GM18505 (cell line): ENCODE results near the gene HCAR3.
"Not testable (repeated sequence)": the region's sequence is repeated elsewhere in the genome, so short reads cannot be mapped to it uniquely, and the experiment has no call there.

Experiments
- ATAC-seq: cut with Tn5 transposase; IDR thresholded peaks from one replicate; pipeline ENCODE4 v1.9.1; 2021; ENCODE audit not compliant: unreplicated experiment
- POLR2A ChIP-seq: IDR thresholded peaks from 4 replicates; pipeline ENCODE4 v1.6.1; 2011; ENCODE audit warnings: borderline replicate concordance; ENCODE audit not compliant: insufficient read depth, insufficient read length; ENCODE audit errors: extremely low read depth

The HCAR3 gene

DNA sequence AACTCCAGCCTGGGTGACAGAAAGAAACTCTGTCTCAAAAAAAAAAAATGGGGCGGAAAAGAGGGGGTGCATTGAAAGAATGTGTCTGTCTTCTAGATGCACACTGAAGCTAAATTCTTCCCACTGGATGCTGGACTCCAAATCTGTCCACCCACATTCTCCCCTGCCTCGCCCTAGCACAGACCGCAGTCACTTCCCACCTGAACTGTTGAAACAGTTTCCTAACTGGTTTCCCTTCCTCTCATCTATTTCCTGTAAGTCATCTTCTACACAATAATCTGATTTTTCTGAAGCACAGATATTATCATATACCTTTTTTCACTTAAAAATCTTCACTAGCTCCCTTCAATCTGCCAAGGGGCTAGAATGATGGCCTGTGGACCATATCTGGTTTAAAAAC lies 15.6 kb upstream of the HCAR3 start:
- no peak for TF ChIP-seq POLR2A
- no peak for ATAC-seq

DNA sequence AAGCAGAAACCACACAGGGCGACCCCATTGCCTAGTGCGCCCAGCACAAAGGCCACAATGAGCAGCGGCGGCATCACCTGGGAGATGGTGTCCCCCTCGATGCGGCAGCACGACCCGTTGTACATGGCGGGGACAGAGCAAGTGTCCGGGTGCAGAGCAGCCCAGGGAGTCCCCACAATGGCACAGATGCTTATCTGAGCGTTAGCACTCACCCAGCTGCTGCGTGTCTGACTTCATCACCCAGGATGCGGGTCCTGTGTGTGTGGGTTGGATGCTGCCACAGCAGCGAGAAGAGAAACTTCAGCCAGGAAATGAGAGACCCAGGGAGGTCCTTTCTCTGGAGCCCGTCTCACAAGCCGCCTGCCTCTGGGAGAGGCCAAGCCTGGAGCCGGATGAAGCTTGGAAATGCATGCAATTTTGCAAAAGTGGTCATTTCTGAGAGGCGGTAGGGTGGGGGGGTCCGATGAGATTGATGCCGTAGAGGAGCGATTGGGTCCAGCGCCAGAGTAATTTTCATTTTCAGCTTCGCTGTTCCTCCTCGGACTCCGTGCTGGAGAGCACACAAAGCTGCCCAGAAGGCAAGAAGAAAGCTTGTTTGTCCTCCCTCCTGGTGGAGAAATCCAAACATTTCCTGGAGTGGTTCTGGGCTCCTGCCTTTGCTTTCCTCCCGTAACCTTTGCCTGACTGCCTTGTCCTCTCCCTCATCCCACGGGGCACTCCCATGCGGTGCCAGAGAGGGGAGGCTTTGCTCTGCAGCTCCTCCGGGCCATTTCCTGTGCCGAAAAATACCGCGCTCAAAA lies 13.8 kb upstream of the HCAR3 start, which contains the start of gene HCAR1:
Gene HCAR1 (minus strand): TSS at position 630 of the 800 bp plus-strand sequence. CDS start 505 bp downstream, at position 125.
- ATAC-seq: no peak
- TF ChIP-seq POLR2A: no peak

DNA sequence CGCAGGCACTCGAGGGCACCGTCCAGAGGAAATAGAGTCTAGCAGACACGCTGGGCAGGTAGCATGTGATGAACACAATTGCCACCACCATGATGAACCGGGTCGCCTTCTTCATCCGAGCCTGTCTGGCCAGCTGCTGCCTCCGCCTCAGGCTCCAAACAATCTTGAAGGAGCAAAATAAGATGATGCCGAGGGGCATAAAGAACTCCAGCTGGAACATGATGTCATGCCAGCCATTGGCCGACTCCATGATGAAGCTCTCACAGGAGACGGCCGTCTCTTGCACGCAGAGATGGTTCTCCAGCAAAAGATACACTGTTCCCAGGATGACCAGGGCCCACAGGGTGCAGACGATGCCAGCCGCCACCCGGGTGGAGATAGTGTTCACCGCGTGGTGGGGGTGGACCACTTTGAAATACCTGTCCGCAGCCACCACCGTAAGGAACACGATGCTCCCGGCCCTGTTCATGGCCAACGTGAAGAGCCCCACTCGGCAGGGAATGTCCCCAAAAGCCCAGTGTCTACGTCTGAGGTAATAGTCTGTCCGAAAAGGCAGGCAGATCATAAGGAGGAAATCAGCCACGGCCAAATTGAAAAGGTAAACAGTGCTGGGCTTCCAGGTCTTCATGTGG lies 13.1 kb upstream of the HCAR3 start:
- no peak for TF ChIP-seq POLR2A
- ATAC-seq: no peak

DNA sequence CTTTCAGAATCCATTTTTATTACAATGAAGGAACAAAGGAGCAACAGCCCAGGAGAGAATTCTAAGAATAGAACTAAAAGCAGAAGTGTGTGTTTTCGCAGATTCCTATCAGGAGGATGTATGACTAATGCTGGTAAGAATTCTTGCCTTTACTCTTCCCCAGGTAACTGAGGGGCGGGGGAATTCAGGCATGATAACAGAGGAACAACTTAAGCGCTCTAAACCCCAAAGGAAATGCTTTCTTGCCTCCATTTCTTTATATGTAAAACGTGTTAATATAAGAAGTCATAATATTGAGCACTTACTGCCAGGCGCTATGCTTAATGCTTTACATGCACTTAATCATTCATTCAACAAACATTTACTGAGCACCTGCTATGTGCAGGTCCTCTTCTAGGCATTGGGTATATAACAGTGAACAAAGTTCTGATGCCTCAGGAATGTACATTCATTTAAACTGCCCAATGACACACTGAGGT lies 9.5 kb upstream of the HCAR3 start:
- no peak for ATAC-seq
- TF ChIP-seq POLR2A: no peak

DNA sequence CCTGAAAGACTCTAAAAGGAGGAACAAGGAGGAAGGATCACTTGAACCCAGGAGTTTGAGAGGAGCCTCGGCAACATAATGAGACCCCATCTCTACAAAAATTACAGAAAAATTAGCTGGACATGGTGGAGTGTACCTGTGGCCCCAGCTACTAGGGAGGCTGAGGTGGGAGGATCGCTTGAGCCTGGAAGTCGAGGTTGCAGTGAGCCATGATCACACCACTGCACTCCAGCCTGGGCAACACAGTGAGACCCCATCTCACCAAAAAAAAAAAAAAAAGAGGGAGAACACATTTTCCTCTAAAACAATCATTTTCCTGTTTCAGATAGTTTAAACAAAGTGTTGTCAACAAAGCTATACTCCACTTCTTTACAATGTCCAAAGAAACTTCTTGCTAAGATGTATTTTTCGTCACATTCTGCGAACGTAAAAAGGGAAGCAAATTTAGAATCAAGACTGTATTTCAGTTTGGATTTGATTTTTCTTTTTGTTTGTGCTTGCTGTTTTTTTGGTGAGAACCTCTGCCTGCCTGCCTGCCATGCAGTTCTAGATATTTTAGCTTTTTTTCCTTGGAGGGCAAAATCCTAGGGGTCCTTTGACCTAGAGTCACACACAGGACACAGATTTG lies 9.0 kb upstream of the HCAR3 start:
- ATAC-seq: no peak
- no peak for TF ChIP-seq POLR2A

DNA sequence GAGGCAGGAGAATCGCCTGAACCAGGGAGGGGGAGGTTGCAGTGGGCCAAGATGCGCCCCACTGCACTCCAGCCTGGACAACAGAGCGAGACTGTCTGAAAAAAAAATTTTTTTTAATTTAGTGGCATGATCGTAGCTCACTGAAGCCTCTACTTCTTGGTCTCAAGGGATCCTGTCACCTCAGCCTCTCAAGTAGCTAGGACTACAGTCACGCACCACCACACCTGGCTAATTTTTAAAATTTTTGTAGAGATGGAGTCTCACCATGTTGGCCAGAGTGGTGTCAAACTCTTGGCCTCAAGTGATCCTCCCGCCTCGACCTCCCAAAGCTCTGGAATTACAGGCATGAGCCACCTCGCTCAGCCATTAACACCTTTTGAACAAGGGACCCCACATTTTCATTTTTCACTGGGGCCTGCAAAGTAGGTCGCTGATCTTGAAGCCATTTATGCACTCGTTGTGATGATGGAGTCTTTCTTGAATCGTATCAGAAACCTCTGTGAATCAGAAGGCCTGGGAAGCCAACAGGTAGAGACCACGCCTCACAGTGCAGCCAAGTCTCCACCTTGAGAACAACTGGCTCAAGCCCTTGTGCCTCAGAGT lies 8.1 kb upstream of the HCAR3 start:
- no peak for ATAC-seq
- no peak for TF ChIP-seq POLR2A

DNA sequence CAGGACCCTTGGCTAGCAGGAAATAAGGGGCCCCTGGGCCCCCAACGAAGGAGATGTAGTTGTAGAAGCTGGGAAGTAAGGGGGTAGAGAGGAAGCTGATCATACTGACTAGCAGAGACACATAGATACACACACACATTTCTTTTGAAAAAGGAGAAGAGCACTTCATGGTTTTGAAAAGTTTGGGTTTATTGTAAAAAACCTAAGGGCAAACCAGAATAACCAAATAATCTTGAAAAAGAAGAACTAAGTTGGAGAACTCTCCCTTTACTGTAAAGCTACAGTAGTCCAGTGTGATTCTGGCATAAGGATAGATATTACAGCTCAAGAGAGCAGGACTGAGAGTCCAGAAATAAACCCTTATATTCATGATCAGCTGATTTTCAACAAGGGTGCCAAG lies 5.8 kb upstream of the HCAR3 start:
- no peak for ATAC-seq
- no peak for TF ChIP-seq POLR2A

DNA sequence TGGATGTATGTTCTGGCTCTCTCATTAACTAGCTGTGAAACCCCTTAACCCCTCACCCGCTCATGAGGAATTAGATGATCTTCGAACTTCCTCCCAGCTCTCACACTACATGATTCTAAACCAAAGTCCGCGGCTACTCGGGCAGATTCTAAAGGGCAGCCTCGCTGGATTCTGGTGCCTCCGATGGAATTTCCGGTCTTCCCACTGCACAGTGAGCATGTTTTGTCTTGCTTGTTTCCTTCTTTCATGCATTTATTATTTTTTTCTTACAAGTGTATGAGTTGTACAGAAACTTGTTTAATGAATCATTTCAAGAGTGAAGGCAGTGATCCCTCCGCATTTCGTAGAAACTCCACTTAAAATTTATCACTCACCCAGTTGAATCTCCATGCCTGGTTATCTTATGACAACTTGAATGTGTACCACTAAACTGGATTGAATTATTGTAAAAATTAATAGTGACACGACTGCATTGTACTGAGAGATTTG lies 4.5 kb upstream of the HCAR3 start:
- ATAC-seq: no peak
- TF ChIP-seq POLR2A: no peak

DNA sequence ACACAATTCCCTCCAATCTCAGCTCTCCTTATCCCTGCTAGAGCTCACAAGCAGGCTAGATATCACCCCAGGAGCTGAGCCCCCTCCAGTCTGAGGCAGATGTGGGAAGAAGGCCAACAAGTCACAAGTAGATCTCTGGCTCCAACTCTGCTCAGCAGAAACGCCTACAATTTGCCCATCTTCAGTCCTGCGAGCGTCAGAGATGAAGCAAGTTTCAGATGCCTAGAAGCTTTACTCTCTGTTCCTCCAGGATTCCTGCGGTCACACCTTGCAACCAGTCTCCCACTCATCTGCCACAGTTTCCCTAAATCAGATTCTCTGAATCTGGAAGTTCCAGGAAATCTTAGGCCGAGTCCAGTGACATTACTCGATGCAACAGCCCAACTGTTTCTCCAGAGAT lies 1.4 kb downstream of the HCAR3 start:
- not testable (repeated sequence) for ATAC-seq

DNA sequence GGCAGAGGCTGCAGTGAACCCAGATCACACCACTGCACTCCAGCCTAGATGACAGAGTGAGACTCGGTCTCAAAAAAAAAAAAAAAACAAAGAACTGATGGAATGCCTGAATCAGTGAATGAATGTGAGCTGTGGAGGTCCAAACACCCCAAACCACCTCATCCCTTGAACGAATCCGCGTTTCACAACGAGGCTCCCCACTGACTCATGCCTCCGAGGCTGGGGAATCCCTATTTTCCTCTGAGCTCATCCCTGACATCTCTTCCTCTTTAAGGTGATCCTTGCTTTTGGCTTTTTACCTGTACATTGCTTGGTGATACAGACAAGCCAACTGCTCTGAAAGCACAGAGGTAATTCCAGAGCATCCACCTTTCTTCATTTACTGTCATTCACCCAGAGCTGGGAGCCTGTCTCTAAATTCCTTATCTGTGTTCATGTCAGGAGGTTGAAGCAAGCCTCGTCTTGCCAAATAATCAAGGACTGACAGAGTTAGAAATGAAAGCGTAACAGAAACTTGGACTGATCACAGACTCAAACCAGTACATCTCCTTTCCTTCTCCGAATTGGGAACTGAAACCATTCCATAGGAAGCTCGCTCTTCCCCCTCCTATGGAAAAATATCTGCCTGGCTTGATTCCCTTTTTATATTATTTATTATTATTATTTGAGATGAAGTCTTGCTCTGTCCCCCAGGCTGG lies 3.0 kb downstream of the HCAR3 start:
- not testable (repeated sequence) for ATAC-seq

DNA sequence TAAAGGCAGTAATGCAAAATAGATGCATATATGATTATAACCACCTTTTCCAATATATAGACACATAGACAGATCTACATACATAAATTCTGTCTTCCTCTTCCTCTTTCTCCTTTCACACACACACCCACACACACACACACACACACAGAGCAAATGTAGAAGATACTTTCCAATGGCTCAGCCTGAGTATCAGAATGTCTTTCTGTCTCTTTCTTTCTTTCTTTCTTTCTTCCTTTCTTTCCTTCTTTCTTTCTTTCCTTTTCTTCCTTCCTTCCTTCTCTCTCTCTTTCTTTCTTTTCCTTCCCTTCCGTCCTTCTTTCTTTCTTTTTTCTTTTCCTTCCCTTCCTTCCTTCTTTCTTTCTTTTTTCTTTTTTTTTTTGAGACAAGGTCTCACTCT lies 5.3 kb downstream of the HCAR3 start:
- ATAC-seq: not testable (repeated sequence)

DNA sequence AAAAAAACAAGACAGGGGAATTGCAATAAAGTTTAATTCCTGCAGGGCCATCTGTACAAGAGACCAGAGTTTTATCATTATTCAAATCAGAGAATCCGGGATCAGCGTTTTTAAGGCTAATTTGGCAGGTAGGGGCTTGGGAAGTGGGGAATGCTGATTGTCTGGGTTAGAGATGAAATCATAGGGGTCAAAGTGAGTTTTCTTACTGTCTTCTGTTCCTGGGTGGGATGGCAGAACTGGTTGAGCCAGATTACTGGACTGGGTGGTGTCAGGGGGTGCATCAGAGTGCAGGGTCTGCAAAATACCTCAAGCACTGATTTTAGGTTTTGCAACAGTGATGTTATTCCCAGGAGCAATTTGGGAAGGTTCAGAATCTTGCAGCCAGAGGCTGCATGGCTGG lies 6.3 kb downstream of the HCAR3 start:
- not testable (repeated sequence) for ATAC-seq

DNA sequence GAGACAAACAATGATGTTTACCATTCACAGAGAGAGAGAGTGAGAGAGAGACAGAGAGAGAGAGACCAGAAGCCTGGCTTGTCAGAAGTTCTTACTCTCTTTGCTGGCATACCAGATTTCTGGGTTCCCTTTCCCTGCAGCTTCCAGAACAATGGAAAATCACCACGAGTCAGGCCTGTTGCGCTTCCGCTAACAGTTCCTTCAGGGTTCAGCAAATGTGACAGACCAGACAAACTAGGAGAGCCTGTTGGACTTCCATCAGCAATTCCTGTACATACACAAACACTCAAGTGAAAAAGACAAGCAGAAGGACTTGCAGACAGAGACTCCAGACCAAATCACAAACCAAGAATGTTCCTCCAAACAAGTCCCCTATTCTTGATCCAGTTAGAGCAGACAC lies 7.3 kb downstream of the HCAR3 start:
- not testable (repeated sequence) for ATAC-seq

DNA sequence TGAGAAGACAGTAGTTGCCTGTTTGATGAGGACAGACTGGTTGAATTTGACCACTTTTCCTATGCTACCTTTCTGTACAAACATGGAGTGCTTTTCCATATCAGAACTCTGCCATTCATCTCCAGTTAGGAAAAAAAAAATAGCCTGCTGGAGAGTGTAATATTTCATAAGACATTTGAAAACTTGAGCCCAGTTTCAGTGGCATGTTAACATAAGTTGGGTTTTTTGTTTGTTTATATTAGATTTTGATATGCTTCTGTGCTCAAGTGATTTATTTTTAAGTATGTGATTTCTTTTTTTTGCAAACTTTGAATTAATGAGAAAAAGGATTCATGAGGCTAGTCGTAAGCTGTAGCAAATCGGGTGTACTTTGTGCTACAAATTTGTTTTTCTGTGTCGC lies 12.8 kb downstream of the HCAR3 start:
- not testable (repeated sequence) for ATAC-seq

DNA sequence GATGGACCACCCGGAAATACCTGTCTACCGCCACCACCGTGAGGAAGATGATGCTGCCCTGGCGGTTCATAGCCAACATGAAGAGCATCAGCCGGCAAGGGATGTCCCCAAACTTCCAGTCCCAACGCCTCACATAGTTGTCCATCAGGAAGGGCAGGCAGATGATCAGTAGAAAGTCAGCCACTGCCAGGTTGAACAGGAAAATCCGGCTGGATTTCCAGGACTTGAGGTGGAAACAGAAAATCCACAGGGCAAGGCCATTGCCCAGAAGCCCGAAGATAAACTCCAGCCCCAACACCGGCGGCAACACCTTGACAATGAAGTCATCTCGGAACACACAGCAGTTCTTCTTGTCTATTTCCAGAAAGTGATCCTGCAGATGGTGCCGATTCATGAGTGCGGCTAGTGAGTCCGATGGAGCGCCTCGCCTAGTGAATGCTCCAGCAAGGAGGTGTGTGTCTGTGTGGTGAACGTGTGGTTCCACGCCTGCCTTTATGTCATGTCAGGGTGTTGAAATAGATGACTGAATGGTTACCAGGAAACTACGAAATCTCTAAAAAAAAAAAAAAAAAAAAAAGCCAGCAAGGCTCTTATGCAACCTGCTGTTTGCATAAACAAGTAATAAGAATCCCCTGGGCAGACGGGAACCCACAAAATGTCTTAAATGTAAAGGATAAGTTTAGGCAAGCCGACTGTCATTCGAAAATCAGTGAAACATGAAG lies 13.6 kb downstream of the HCAR3 start, which contains the start of gene HCAR2:
Gene HCAR2 (minus strand): TSS at position 468 of the 722 bp plus-strand sequence. CDS start 74 bp downstream, at position 394.
- ATAC-seq: not testable (repeated sequence)

DNA sequence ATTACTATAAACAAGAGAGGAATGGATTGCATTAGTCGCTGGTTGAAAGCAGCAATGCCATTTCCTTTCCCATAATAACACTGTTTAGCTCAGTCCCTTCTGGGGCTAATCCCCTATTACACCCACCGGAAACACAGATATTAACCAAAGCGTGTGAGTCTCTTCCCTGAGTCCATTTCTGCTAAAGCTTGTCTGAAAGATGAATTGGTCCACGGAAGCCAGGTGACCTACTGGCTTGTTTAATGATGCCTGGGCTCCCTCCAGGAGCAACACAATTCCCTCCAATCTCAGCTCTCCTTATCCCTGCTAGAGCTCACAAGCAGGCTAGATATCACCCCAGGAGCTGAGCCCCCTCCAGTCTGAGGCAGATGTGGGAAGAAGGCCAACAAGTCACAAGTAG lies 15.1 kb downstream of the HCAR3 start:
- ATAC-seq: not testable (repeated sequence)

DNA sequence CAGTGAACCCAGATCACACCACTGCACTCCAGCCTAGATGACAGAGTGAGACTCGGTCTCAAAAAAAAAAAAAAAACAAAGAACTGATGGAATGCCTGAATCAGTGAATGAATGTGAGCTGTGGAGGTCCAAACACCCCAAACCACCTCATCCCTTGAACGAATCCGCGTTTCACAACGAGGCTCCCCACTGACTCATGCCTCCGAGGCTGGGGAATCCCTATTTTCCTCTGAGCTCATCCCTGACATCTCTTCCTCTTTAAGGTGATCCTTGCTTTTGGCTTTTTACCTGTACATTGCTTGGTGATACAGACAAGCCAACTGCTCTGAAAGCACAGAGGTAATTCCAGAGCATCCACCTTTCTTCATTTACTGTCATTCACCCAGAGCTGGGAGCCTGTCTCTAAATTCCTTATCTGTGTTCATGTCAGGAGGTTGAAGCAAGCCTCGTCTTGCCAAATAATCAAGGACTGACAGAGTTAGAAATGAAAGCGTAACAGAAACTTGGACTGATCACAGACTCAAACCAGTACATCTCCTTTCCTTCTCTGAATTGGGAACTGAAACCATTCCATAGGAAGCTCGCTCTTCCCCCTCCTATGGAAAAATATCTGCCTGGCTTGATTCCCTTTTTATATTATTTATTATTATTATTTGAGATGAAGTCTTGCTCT lies 16.4 kb downstream of the HCAR3 start:
- ATAC-seq: not testable (repeated sequence)

DNA sequence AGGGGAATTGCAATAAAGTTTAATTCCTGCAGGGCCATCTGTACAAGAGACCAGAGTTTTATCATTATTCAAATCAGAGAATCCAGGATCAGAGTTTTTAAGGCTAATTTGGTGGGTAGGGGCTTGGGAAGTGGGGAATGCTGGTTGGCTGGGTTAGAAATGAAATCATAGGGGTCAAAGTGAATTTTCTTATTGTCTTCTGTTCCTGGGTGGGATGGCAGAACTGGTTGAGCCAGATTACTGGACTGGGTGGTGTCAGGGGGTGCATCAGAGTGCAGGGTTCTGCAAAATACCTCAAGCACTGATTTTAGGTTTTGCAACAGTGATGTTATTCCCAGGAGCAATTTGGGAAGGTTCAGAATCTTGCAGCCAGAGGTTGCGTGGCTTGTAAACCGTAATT lies 19.7 kb downstream of the HCAR3 start:
- ATAC-seq: not testable (repeated sequence)
